Brain microvascular endothelial cell (primary cell): ENCODE measurements around the gene MED13.
"Not testable (repeated sequence)": the region's sequence is repeated elsewhere in the genome, so short reads cannot be mapped to it uniquely, and the experiment has no call there.

Experiments used
- DNase-seq: peaks from one replicate; pipeline ENCODE4 v3.0.0-alpha.2; 2020
- H3K27ac ChIP-seq: fragments of 250-450 bp; sonication (Bioruptor Pico); 2 replicates; pipeline ENCODE4 v1.5.1; 2020; ENCODE audit warnings: mild to moderate bottlenecking, moderate library complexity
- H3K27me3 ChIP-seq: fragments of 250-450 bp; sonication (Bioruptor Pico); replicated peaks from 2 replicates; pipeline ENCODE4 v1.5.1; 2020; ENCODE audit warnings: mild to moderate bottlenecking
- H3K36me3 ChIP-seq: fragments of 250-450 bp; sonication (Bioruptor Pico); replicated peaks from 2 replicates; pipeline ENCODE4 v1.5.1; 2020; ENCODE audit warnings: mild to moderate bottlenecking
- H3K4me3 ChIP-seq: 2 replicates; pipeline ENCODE4 v1.5.1; 2011; ENCODE audit warnings: low read depth, mild to moderate bottlenecking, control low read depth, low read length, moderate library complexity
- in situ Hi-C: cut with HindIII; loops from 2 replicates; pipeline ENCODE4 v1.10.0; 2017; ENCODE audit warnings: low sequenced_read_pairs, low pct_ligation_motif_present
- TF ChIP-seq, protein P1 (sequence below): IDR thresholded peaks from 2 replicates; pipeline ENCODE4 v1.5.1; 2011; ENCODE audit warnings: low read depth, mild to moderate bottlenecking, moderate library complexity, low read length, control low read depth, inconsistent platforms; ENCODE audit errors: missing control alignments

The MED13 gene

DNA sequence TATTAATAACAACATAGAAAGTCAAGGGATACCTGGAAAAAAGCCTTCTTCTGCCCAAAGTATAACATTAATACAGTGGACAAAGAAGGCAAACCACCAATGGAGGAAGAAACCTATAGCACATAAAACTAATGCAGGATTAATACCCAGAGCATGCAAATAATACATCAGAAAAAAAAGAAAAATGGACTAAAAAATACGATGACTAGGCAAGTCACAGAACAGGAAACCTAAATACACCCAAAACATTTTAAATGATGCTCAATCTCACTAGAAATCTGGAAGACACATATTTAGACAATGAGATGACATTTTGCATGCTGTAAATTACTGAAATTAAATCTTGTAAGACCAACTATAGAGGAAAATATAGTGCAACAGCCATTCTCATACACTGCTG lies 55.9 kb downstream of the MED13 start:
- H3K36me3 ChIP-seq: peaks cover 19% of the 10 kb centered on the region
- TF ChIP-seq, protein P1, sequence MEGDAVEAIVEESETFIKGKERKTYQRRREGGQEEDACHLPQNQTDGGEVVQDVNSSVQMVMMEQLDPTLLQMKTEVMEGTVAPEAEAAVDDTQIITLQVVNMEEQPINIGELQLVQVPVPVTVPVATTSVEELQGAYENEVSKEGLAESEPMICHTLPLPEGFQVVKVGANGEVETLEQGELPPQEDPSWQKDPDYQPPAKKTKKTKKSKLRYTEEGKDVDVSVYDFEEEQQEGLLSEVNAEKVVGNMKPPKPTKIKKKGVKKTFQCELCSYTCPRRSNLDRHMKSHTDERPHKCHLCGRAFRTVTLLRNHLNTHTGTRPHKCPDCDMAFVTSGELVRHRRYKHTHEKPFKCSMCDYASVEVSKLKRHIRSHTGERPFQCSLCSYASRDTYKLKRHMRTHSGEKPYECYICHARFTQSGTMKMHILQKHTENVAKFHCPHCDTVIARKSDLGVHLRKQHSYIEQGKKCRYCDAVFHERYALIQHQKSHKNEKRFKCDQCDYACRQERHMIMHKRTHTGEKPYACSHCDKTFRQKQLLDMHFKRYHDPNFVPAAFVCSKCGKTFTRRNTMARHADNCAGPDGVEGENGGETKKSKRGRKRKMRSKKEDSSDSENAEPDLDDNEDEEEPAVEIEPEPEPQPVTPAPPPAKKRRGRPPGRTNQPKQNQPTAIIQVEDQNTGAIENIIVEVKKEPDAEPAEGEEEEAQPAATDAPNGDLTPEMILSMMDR: no peak
- in situ Hi-C loops: no loop called here
- H3K4me3 ChIP-seq: no peak overlapping the region
- no peaks in the 10 kb centered on the region for H3K27me3 ChIP-seq
- H3K27ac ChIP-seq: no peak overlapping the region
- DNase-seq: no peak

DNA sequence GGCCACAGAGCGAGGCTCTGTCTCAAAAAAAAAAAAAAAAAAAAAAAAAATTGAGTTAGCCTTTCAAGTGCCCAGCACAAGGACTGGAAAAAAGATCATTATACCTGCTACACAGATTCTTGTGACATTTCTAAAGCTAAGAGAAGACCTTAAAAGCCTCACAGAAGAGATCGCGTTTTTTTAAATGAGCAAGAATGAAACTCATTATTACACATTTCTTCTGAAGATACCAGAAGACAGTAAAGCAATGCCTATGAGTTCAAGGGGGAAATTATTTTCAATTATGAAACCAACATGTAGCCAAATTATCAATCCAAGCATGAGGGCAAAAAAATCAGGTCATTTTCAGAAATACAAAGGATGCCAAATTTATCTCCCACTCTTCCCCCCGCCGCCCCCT lies 56.8 kb downstream of the MED13 start:
- Histone ChIP-seq H3K27ac (no peak overlapping the region), H3K36me3 (peaks cover 21% of the 10 kb centered on the region), H3K27me3 (no peaks in the 10 kb centered on the region), H3K4me3 (no peak overlapping the region)
- DNase-seq: no peak
- in situ Hi-C loops: no loop called here
- TF ChIP-seq, protein P1: no peak

DNA sequence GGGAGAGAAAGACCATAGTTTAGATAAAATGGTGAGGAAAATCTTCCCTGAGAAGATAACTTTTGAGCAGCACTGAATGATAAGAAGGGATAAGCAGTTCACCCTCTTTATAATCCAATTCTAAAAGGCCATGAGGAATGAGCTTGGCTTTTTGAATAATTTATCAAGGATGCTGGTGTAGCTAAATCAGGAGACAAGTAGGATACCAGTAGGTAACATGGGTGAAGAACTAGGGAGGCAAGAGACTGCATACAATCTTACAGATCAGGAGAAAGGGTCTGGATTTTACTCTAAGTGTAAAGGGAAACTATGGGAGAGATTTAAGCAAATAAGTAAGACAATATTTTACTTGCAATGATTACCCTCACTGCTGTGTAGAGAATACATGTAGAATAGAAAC lies 60.7 kb downstream of the MED13 start:
- in situ Hi-C loops: no loop called here
- no peak for DNase-seq
- Histone ChIP-seq H3K36me3 (peaks cover 7% of the 10 kb centered on the region), H3K27me3 (no peaks in the 10 kb centered on the region), H3K4me3 (no peak overlapping the region), H3K27ac (no peak overlapping the region)
- TF ChIP-seq, protein P1: no peak

DNA sequence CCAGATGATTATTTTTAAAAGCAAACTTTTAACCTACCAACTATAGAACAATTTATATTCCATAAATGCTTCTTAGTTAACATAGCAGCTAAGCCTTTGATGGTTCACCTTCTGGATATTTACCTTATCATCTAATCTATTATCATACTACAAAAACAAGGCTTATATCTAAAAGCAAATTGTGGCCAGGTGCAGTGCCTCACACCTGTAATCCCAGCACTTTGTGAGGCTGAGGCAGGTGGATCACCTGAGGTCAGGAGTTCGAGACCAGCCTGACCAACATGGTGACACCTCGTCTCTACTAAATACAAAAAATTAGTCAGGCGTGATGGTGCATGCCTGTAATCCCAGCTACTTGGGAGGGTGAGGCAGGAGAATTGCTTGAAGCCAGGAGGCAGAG lies 61.9 kb downstream of the MED13 start:
- H3K4me3 ChIP-seq, H3K36me3 ChIP-seq, in situ Hi-C loops, H3K27me3 ChIP-seq, DNase-seq, H3K27ac ChIP-seq: not testable (repeated sequence)

DNA sequence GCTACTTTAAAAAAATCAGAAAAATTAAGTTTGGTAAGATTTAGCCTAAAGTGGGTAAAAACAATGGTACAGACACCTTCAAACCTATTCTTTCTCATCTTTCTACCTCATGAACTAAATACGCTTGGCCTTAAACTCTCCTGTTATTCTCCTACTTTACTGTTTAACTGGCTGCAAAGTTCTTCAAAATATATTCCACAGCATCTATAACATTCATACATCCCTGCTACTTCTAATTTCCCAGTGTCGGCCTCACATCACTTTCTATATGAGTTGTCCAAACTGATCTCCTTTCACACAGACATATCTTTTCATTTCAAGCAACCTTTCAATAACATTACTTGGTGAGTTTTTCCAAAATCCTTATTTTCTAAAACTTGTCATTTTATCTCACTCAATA lies 64.0 kb downstream of the MED13 start:
- no peaks in the 10 kb centered on the region for H3K27me3 ChIP-seq
- no peak overlapping the region for H3K27ac ChIP-seq
- TF ChIP-seq, protein P1: no peak
- DNase-seq: no peak
- peaks cover 5% of the 10 kb centered on the region for H3K36me3 ChIP-seq
- H3K4me3 ChIP-seq: no peak overlapping the region
- in situ Hi-C loops: no loop called here

DNA sequence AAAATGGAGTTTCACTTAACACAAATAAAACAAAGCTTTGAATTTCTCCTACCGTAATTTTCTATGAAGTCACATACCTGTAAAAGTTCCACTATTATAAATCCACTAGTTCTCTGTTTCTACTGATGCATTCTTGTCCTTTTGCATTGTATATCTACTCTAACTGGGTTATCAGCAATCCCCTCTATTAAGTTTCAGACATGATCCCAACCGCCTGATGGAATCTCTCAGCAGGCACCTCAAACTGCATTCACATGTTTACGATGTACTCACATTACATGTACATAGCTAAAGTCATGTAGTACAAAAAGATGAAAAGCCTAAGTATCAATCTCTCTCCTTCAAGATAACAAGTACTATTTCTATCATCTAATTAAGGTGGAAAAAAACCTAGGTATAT lies 64.9 kb downstream of the MED13 start:
- H3K27ac ChIP-seq: no peak overlapping the region
- TF ChIP-seq, protein P1: no peak
- peaks cover 5% of the 10 kb centered on the region for H3K36me3 ChIP-seq
- H3K27me3 ChIP-seq: no peaks in the 10 kb centered on the region
- in situ Hi-C loops: no loop called here
- no peak overlapping the region for H3K4me3 ChIP-seq
- no peak for DNase-seq

DNA sequence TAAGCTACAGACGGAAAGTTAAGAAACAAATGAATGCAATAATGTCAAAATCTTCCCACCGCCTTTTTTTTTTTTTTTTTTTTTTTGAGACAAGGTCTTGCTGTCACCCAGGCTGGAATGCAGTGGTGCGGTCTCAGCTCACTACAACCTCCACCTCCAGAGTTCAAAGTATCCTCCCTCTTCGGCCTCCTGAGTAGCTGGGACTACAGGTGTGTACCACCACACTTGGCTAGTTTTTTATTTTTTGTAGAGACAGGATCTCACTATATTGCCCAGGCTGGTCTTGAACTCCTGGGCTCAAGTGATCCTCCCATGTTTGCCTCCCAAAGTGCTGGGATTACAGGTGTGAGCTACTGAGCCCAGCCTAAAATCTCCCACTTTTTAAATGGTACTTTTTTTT lies 66.5 kb downstream of the MED13 start:
- H3K36me3 ChIP-seq, H3K27ac ChIP-seq, H3K4me3 ChIP-seq, in situ Hi-C loops, H3K27me3 ChIP-seq, DNase-seq: not testable (repeated sequence)
